Measurements from ENCODE around the gene TRIM15.

DNA sequence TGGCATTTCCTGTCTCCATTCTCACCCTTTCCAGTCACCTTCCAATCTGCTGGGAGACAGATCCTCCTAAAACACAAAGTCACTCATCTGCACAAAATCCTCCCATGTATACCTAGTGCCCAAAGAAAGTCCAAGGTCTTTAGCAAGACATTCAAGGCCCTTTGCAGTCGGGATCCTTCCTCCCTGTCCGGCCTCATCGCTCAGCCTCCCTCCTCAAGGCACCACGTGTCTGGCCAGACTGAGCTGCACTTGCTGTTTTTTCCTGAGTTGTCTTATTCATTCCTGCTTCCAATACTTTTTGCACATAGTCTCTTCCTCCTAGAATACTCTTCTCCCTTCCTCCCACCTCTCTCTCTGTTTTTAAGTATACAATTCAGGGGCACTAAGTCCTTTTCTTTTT, 1.4 kb downstream of the TRIM15 start:
- no peak for TF ChIP-seq EZH2 (IDR thresholded peaks at IDR 0.05; ENCODE audit: insufficient read depth, poor library complexity, severe bottlenecking)
- TF ChIP-seq EZH2phosphoT487 (IDR thresholded peaks at IDR 0.05; ENCODE audit: insufficient read depth, low read depth): no peak

Data from GM23248 (cell line).